GM18870 (cell line): ENCODE results near the gene BACH2.

ENCODE experiments used
- ATAC-seq: cut with Tn5 transposase; IDR thresholded peaks from one replicate; pipeline ENCODE4 v1.9.1; 2021; ENCODE audit warnings: moderate library complexity; ENCODE audit not compliant: unreplicated experiment

The BACH2 gene

DNA sequence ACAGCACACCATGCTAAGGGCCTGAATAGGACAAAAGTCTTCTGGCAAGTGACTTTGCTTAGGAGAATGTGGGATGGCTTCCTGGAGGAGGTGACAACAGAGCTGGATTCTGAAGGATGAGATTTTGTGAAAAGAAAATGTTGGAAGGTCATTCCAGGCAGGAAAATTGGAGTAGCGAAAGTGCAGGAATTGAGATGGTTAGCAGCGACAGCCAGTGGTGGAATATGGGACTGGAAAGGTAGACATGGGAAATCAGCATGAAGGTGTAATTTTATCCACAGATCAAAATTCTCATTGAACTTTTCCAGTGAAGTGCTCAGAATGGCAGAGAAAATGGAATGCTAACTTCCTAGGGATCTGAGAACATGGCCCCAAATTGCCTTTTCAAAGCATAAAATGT lies 5.7 kb upstream of the BACH2 start:
- no peak for ATAC-seq

DNA sequence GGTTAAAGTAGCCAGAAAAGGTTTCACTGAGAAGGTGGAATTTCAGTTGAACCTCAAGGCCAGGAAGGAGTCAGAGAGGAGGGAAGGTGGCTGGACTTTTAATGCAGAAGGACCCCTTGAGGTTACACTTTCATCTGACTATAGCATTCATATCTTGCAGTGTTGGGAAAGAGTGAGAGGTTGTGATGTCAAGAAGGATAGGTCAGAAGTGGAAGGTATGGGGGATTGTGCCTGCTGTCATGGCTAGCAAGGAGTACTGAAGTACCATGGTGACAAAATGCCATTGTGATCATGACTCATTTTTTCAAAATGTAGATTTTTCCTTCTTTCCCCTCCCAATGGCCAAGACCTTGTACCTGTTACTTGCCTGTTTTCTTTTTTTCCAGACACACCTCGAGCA lies 5.2 kb upstream of the BACH2 start:
- ATAC-seq: no peak

DNA sequence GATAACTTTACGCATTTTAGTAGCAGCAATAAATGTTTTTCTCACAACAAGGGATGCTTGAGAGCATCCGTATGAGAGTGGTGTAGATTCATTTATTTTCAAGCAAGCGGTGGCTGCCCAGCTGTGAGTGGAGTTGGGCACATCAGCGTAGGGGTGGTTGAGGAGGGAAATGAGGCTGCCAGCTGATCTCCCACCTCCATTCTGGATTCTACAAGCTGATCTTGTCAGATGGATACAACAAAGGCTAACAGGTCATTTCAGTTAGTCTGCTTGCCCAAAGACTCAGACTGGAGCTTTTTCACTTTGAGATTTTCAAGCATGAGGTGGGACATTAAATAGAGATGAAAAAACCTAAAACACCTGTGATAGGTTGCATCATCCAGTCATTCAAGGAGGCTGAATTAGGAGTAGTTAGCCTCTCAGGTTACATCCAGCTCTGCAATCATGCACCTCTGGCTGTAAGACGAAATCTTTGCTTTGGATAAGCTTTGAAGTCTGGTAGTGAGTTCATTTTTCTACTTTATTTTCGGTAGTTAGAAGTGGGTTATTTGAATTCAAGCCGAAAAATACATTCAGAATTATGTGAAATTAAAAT lies 1.9 kb upstream of the BACH2 start:
- no peak for ATAC-seq

DNA sequence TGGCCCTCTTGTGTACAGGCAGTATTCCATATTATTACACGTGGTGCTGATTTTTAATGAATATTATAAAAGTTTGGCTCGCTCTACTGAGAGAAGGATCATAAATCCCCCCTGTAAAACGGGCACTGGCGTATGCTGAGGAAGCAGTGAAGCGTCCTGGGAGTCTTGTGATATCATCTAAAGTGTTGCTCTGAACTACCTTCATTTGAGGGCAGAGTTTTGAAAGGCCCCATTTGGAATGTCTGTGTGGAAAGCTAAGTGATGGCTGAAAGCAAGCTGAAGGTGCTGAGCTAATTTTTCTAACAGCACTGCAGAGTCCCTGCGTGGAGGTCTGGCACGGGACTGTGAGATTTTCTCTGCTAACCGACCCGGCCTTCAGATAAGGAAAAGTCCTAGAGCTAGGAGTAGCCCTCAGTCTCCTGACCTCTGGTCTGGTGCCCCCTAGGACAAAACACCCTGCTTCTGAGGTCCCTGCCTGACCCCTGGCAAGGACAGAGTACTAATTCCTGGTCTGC lies 1.3 kb upstream of the BACH2 start:
- no peak for ATAC-seq

DNA sequence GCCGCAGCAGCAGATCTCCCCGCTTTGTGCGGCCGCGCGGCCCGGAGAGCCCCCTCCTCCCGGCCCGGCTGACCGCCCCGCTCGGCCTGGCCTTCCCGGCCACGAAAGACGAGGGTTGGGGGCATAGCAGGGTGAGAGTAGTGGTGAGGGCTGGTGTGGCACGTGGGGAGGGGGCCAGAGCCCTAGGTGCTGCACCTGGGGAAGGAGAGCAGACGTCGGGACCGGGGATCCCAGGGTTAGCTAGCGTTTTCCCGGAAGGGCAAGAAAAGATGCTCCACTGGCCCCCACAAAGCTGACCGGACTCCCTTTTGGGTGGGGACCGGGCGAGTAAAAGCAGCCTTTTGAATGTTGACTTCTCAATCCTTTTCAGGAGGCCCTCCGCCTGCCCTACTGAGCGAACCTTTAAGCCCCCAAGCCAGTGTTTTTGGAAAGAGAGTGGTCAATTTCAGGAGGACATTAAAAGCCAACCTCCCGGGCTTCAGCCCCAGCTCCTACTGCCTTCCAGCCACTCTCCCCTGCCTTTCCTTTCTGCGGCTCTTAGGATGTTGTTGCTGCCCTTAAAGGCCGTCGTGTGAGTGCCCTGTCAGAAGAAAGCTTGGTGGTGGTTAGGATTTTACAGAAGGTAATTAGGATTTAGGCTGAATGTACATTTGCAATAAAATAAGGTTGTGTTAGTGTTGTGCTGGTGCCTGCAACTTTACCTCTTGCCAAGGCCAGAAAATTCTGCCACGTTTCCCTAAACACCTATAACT lies 648 bp upstream of the BACH2 start:
- ATAC-seq: no peak

- ATAC-seq: no peak
These were observed 746 bp downstream of the BACH2 start for GRCh38 chr6:90295854-90296340.

GRCh38 chr6:90294989-90295853 lies 1.4 kb downstream of the BACH2 start:
- no peak for ATAC-seq

GRCh38 chr6:90294614-90294988 lies 2.0 kb downstream of the BACH2 start:
- ATAC-seq: no peak

DNA sequence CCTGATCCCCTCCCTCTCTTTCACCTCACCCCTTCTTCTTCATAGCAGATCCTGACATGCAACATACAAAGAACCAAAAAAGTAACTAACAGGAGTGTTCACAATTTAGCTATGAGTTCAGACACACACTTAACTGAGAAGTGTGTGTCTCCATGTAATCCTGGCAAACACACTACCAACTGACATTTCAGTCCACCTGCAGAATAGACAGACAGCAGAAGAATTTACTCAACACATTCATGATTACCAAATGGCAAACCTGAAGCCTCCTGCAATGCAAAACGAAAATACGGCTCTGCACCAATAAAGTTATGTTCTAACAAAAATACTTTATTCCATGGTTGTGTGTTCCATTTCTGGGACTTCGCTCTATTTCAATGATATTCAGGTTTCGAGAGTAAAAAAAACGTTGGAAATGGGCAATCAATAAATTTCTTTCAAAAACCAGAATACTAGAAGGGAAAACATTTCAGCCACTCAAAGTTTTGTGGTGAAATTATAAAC lies 2.6 kb downstream of the BACH2 start:
- no peak for ATAC-seq

- no peak for ATAC-seq
These were observed 3.2 kb downstream of the BACH2 start for GRCh38 chr6:90293319-90293953.

GRCh38 chr6:90291565-90291964 lies 5.1 kb downstream of the BACH2 start:
- no peak for ATAC-seq

GRCh38 chr6:90290811-90291420 lies 5.7 kb downstream of the BACH2 start:
- ATAC-seq: no peak

DNA sequence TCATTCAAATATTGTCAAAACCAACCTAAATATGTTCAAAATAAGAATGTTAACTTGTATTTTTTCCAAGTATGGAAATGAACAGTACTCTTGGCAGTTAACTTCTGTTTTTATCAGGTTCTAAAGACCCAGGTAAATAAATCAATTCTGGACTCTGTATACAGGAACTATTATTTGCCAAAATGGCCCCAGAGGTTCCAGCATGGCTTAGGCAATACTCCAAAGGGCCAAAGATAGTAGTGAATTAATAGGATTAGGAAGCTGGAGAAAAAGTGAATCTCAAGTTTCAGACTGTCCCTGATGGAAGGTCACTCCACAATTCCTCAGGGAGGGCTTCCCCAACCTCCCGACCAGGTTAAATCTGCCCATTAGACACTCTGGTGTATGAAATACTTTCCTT lies 6.7 kb downstream of the BACH2 start:
- ATAC-seq: no peak

GRCh38 chr6:90288404-90288803 lies 8.2 kb downstream of the BACH2 start:
- no peak for ATAC-seq

- ATAC-seq: no peak
These were observed 9.7 kb downstream of the BACH2 start for GRCh38 chr6:90286884-90287488.

DNA sequence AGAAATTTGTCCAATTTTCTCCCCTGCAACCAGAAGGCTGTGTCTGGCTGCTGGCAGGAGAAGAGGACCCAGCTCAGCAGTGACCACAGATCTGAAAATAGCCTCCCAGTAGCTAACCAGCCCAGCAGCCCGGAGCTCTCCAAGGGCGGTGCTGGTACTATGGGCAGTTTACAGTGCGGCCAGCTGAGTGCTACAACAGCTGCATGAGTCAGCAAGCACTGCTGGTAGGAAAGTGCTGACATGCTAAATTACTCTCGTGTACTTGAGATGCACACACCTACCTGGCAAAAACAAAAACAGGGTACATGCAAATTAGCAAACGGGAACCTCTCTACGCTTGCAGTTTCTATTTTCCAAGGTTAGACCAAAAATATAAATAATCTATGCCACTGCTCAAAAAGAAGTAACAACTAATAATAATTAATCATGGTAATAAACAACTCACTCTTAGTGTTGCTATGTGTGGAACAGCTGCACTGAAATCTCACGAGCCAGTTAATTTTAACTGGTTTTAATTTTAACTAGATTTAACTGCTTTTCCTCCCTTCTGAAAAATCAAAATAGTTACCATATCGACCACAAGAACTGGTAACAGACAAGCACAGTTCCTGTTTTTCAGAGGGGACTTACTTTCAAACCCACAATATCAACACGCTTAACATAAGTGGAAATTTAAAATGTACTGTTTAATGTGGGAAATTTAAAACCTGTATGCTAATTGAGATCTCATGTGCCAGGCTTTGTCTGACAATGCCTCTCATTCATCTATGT lies 10.8 kb downstream of the BACH2 start:
- peak; percentile 72 for ATAC-seq

GRCh38 chr6:90285042-90285481 lies 11.6 kb downstream of the BACH2 start:
- peak; percentile 29 for ATAC-seq

- ATAC-seq: peak; percentile 79
These were observed 12.2 kb downstream of the BACH2 start for GRCh38 chr6:90284236-90285041.
